Lung (tissue), 12 donors: Measurements from ENCODE around the gene ALLC. TPM values are rescaled to one million over a fixed set of nuclear protein-coding genes. Genes with fewer than 3 reads are reported as not detected.

Source experiments
- ATAC-seq: fragments of 200-7000 bp; cut with Tn5 transposase; one replicate; pipeline ENCODE4 v1.9.1; 2020; ENCODE audit warnings: moderate number of reproducible peaks; ENCODE audit not compliant: insufficient read depth, low FRiP score
- DNase-seq, 3 donors: peaks; one replicate each; pipeline ENCODE4 v3.0.0-alpha.2; 2013 to 2017
- H3K27ac ChIP-seq, 2 donors: one replicate each; pipeline ENCODE4 v1.5.1; 2013; ENCODE audit warnings: mild to moderate bottlenecking in 2 of 2, moderate library complexity in 2 of 2, control low read depth in 1 of 2, inconsistent platforms in 1 of 2, low read depth in 1 of 2, low read length in 1 of 2
- H3K27me3 ChIP-seq, 3 donors: one replicate each; pipeline ENCODE4 v1.5.1; 2013; ENCODE audit warnings: low read length in 2 of 3; ENCODE audit not compliant: control insufficient read depth in 3 of 3, insufficient read depth in 3 of 3
- H3K36me3 ChIP-seq, 4 donors: one replicate each; pipeline ENCODE4 v1.5.1; 2013; ENCODE audit warnings: low read length in 4 of 4, mild to moderate bottlenecking in 1 of 4, moderate library complexity in 1 of 4; ENCODE audit not compliant: control insufficient read depth in 4 of 4, insufficient read depth in 4 of 4
- H3K4me1 ChIP-seq, 5 donors: one replicate each; pipeline ENCODE4 v1.5.1; 2013; ENCODE audit warnings: low read length in 5 of 5, mild to moderate bottlenecking in 2 of 5, moderate library complexity in 1 of 5; ENCODE audit not compliant: control insufficient read depth in 5 of 5, insufficient read depth in 5 of 5
- H3K4me3 ChIP-seq: one replicate; pipeline ENCODE4 v1.5.1; 2013; ENCODE audit warnings: mild to moderate bottlenecking, control low read depth, moderate library complexity
- H3K9ac ChIP-seq, 2 donors: one replicate each; pipeline ENCODE4 v1.5.1; 2013; ENCODE audit warnings: low read length in 2 of 2, control low read depth in 1 of 2; ENCODE audit not compliant: insufficient read depth in 1 of 2
- H3K9me3 ChIP-seq, 4 donors: one replicate each; pipeline ENCODE4 v1.5.1; 2013; ENCODE audit warnings: low read length in 3 of 4, mild to moderate bottlenecking in 1 of 4, moderate library complexity in 1 of 4; ENCODE audit not compliant: control insufficient read depth in 4 of 4, insufficient read depth in 3 of 4
- WGBS, 2 donors: extraction: QIAGEN DNeasy Blood & Tissue Kit; methylation state at CpG; one replicate each; pipeline ENCODE4 v1.1.7; 2013; 5-methylcytosine and 5-hydroxymethylcytosine counted together
- polyA plus RNA-seq, 2 donors: library from polyadenylated mRNA; stranded (reverse); fragments of 200-250 nt; gene quantifications; one replicate each; pipeline ENCODE4 v1.2.1, GENCODE V29; 2013
- total RNA-seq, 2 donors: library from RNA; depleted of rRNA in 1 of 2; stranded (reverse); fragments of >200 nt in 1 of 2; gene quantifications; one replicate each; pipeline ENCODE4 v1.2.1, GENCODE V29; 2014 to 2021
- TF ChIP-seq, protein P1 (sequence below): IDR thresholded peaks from 2 replicates; pipeline ENCODE4 v1.5.1; 2012; ENCODE audit warnings: mild to moderate bottlenecking; ENCODE audit errors: control extremely low read depth, extremely low read depth
- donor health status: control.
- donor health status: control.
- donor health status: Bipolar disorder and iron deficiency.
- donor health status: healthy.
- donor health status: DM: yes; HTN: yes; CAD: no.

ALLC gene
- total and polyA plus RNA-seq, 4 donors: 0.06 TPM; not detected in 3

- ATAC-seq: no peak
- Histone ChIP-seq H3K27ac (no peak overlapping the region), H3K36me3 (no peaks in the 10 kb centered on the region), H3K9me3 (no peaks in the 10 kb centered on the region), H3K9ac (peak overlapping the region in 1 of 2 donors; percentile 61), H3K27me3 (peaks cover 0 to 6% (median under 1%) of the 10 kb centered on the region in 3 donors), H3K4me1 (peaks cover 0 to 13% (median 0%) of the 10 kb centered on the region in 5 donors), H3K4me3 (no peak overlapping the region)
- 32 to 37% methylated on average over 22 of the region's 22 CpGs for WGBS, 2 donors
- TF ChIP-seq, protein P1, sequence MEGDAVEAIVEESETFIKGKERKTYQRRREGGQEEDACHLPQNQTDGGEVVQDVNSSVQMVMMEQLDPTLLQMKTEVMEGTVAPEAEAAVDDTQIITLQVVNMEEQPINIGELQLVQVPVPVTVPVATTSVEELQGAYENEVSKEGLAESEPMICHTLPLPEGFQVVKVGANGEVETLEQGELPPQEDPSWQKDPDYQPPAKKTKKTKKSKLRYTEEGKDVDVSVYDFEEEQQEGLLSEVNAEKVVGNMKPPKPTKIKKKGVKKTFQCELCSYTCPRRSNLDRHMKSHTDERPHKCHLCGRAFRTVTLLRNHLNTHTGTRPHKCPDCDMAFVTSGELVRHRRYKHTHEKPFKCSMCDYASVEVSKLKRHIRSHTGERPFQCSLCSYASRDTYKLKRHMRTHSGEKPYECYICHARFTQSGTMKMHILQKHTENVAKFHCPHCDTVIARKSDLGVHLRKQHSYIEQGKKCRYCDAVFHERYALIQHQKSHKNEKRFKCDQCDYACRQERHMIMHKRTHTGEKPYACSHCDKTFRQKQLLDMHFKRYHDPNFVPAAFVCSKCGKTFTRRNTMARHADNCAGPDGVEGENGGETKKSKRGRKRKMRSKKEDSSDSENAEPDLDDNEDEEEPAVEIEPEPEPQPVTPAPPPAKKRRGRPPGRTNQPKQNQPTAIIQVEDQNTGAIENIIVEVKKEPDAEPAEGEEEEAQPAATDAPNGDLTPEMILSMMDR: peak; percentile 12
- DNase-seq: peak; percentile 60 to 90 (median 90)
Measured at GRCh38 chr2:3728104-3729054, 70.4 kb downstream of the ALLC start.

GRCh38 chr2:3729055-3729448 lies 71.1 kb downstream of the ALLC start:
- DNase-seq (no peak), ATAC-seq (no peak)
- H3K9ac ChIP-seq: no peak overlapping the region
- no peaks in the 10 kb centered on the region for H3K36me3 ChIP-seq
- TF ChIP-seq, protein P1: no peak
- no peaks in the 10 kb centered on the region for H3K9me3 ChIP-seq
- H3K4me3 ChIP-seq: no peak overlapping the region
- H3K4me1 ChIP-seq: peaks cover 0 to 13% (median 0%) of the 10 kb centered on the region in 5 donors
- peaks cover 0 to 6% (median 0%) of the 10 kb centered on the region in 3 donors for H3K27me3 ChIP-seq
- no peak overlapping the region for H3K27ac ChIP-seq
- WGBS, 2 donors: 90 to 93% methylated on average over 8 of the region's 8 CpGs

DNA sequence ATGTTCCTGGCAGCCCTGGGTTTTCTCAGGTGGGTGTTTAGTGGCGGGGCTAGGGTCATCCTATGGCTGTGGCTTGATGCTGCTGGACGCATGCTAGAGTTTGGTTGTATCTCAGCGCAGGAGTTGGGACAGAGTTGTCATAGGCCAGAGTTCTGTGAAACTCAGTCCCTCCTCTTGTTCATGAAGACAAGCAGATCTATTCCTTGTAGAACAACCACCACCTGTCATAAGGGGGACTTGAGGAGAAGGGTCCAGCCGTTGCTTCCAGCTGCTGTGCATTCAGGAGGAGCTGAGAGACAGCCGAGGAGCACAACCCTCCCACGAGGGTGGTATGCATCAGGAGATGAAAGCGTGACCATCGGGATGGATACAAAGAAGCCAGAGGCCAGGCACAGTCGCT lies 71.8 kb downstream of the ALLC start:
- DNase-seq (no peak), ATAC-seq (no peak)
- no peak overlapping the region for H3K27ac ChIP-seq
- peaks cover 0 to 6% (median 0%) of the 10 kb centered on the region in 3 donors for H3K27me3 ChIP-seq
- H3K9ac ChIP-seq: no peak overlapping the region
- 84 to 89% methylated on average over 9 of the region's 9 CpGs for WGBS, 2 donors
- H3K4me3 ChIP-seq: no peak overlapping the region
- H3K4me1 ChIP-seq: peaks cover 0 to 13% (median 0%) of the 10 kb centered on the region in 5 donors
- H3K9me3 ChIP-seq: no peaks in the 10 kb centered on the region
- TF ChIP-seq, protein P1: no peak
- H3K36me3 ChIP-seq: no peaks in the 10 kb centered on the region
